HUES64 (cell line): ENCODE results near the gene FBXO44.

Experiments used
- H3K27ac ChIP-seq: 2 replicates; pipeline ENCODE4 v1.7.0; 2013; ENCODE audit warnings: low read depth, low read length, inconsistent platforms
- H3K27me3 ChIP-seq: 2 replicates; pipeline ENCODE4 v1.6.1; 2013; ENCODE audit warnings: mild to moderate bottlenecking, low read length; ENCODE audit not compliant: insufficient read depth
- H3K36me3 ChIP-seq: 2 replicates; pipeline ENCODE4 v1.6.1; 2013; ENCODE audit warnings: mild to moderate bottlenecking, low read length; ENCODE audit not compliant: insufficient read depth
- H3K4me1 ChIP-seq: 2 replicates; pipeline ENCODE4 v1.6.1; 2013; ENCODE audit warnings: mild to moderate bottlenecking, low read length, moderate library complexity; ENCODE audit not compliant: insufficient read depth
- H3K4me3 ChIP-seq: 2 replicates; pipeline ENCODE4 v1.5.1; 2013; ENCODE audit warnings: mild to moderate bottlenecking, low read length, moderate library complexity
- H3K9ac ChIP-seq: 2 replicates; pipeline ENCODE4 v1.6.1; 2013; ENCODE audit warnings: mild to moderate bottlenecking, low read depth, low read length
- H3K9me3 ChIP-seq: 2 replicates; pipeline ENCODE4 v1.6.1; 2013; ENCODE audit warnings: low read depth, low read length; ENCODE audit not compliant: insufficient read depth
- WGBS: fragments of 150-250, 120-280 bp; methylation state at CpG from one replicate; pipeline ENCODE4 v1.1.7; 2013; ENCODE audit warnings: missing lambda C conversion rate; 5-methylcytosine and 5-hydroxymethylcytosine counted together

The FBXO44 gene

DNA sequence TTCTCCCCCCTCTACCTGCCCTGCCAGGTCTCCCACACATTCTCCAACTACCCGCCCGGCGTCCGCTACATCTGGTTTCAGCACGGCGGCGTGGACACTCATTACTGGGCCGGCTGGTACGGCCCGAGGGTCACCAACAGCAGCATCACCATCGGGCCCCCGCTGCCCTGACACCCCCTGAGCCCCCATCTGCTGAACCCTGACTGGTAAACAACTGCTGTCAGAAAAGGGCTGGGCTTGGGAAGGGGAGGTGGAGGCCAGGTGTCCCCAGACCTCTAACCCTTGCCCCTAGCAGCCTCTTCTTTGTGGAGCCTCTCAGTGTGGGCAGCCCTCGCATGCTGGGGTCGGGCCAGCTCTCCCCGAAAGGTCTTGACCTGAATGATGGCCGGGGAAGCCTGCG, 6.4 kb downstream of the FBXO44 start:
- no peaks in the 10 kb centered on the region for H3K9me3 ChIP-seq
- H3K9ac ChIP-seq, result no peak overlapping the region
- H3K27me3 ChIP-seq, result 0 out of 2 replicates have a peak, but pooled peaks cover 2% of the 10 kb centered on the region
- WGBS, result 96% methylated on average over 17 of the region's 17 CpGs
- H3K4me1 ChIP-seq, result no peaks in the 10 kb centered on the region
- no peak overlapping the region for H3K27ac ChIP-seq
- H3K4me3 ChIP-seq, result no peak overlapping the region
- peaks cover 42% of the 10 kb centered on the region for H3K36me3 ChIP-seq

DNA sequence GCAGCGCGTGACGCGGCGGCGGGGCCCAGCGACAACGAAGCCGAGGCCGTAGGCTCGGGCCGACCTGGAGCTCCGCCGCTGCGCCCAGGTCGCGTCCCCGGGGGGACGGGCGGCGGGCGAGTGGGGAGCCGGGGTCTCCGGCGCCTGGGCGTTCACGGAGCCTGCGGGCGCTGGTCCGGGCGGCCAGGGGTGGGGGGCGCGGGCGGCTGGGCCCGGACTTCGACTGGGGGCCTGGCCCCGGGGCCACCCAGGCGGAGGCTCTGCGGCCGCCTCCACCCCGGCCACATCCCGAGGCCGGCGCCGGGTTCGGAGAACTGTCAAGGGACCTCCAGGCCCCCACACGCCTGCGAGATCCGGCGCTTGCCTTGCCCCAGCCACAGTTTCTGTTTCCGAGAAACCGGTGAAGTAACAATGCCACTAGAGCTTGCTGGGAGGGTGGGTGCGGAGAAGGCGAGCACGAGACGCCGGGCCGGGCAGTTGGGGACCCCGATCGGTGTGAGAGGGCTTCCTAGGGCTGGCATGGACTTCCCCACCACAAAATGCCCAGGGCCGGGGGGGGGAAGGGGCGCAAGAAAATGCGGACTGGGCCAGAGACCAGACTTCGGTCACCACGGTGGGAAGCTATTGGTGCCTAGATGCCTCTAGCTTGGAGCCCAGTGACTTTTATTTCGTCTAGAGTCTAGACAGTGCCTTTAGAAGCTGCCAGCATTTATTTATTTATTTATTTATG, 9.8 kb downstream of the FBXO44 start:
- 3% methylated on average over 66 of the region's 66 CpGs for WGBS
- Histone ChIP-seq H3K9me3 (no peaks in the 10 kb centered on the region), H3K27me3 (0 out of 2 replicates have a peak, but pooled peaks cover 2% of the 10 kb centered on the region), H3K9ac (peak overlapping the region; percentile 66), H3K36me3 (peaks cover 36% of the 10 kb centered on the region), H3K4me3 (peak overlapping the region; percentile 58), H3K4me1 (no peaks in the 10 kb centered on the region), H3K27ac (peak overlapping the region; percentile 58; the same call in 1 of the 2 replicates)

DNA sequence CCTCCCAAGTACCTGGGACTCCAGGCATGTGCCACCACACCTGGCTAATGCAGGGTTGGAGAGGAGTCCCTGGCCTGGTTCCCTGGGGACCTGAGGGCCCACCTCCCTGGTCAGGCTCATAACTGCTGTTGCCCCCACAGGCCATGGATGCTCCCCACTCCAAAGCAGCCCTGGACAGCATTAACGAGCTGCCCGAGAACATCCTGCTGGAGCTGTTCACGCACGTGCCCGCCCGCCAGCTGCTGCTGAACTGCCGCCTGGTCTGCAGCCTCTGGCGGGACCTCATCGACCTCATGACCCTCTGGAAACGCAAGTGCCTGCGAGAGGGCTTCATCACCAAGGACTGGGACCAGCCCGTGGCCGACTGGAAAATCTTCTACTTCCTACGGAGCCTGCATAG, 13.8 kb downstream of the FBXO44 start:
- Histone ChIP-seq H3K9me3 (no peaks in the 10 kb centered on the region), H3K4me3 (no peak overlapping the region), H3K36me3 (peaks cover 45% of the 10 kb centered on the region), H3K27me3 (no peaks in the 10 kb centered on the region), H3K9ac (no peak overlapping the region), H3K4me1 (no peaks in the 10 kb centered on the region), H3K27ac (no peak overlapping the region)
- 97% methylated on average over 14 of the region's 14 CpGs for WGBS

DNA sequence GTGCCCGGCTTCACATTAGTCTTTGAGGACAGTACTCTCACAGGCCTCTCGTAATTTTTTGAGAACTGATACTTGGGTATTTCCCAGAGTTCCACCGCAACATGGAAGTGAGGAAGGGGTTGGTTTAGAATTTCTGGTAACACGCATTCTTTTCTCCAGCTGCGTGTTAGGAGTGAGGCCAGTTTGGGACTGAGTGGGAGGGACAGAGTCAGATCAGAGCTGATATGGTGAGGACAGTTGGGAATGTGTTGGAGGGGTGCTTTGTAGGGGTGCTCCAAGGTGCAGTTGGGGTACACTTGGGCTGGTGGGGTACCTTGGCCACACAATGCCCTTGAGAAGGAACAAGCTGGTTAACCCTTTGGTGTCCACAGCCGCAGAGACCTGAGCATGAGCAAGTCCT, 16.1 kb downstream of the FBXO44 start:
- Histone ChIP-seq H3K9me3 (no peaks in the 10 kb centered on the region), H3K4me1 (no peaks in the 10 kb centered on the region), H3K36me3 (peaks cover 66% of the 10 kb centered on the region), H3K27me3 (no peaks in the 10 kb centered on the region), H3K9ac (no peak overlapping the region), H3K27ac (no peak overlapping the region), H3K4me3 (no peak overlapping the region)
- WGBS, result 89% methylated on average over 6 of the region's 6 CpGs

DNA sequence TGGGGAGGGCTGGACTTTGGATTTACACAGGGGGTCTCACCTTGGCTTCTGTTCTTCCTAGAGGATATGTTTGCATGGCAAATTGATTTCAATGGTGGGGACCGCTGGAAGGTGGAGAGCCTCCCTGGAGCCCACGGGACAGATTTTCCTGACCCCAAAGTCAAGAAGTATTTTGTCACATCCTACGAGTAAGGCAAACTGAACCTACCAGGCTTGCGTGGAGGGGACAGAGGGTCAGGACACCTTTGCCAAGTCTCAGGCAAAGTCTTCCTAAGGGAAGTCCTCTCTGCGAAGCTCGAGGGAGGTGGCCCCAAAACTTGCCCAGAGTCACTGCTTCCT, 16.5 kb downstream of the FBXO44 start:
- H3K9me3 ChIP-seq, result no peaks in the 10 kb centered on the region
- no peak overlapping the region for H3K9ac ChIP-seq
- H3K27ac ChIP-seq, result no peak overlapping the region
- no peaks in the 10 kb centered on the region for H3K27me3 ChIP-seq
- no peaks in the 10 kb centered on the region for H3K4me1 ChIP-seq
- H3K4me3 ChIP-seq, result no peak overlapping the region
- peaks cover 70% of the 10 kb centered on the region for H3K36me3 ChIP-seq
- WGBS, result 95% methylated on average over 6 of the region's 6 CpGs

DNA sequence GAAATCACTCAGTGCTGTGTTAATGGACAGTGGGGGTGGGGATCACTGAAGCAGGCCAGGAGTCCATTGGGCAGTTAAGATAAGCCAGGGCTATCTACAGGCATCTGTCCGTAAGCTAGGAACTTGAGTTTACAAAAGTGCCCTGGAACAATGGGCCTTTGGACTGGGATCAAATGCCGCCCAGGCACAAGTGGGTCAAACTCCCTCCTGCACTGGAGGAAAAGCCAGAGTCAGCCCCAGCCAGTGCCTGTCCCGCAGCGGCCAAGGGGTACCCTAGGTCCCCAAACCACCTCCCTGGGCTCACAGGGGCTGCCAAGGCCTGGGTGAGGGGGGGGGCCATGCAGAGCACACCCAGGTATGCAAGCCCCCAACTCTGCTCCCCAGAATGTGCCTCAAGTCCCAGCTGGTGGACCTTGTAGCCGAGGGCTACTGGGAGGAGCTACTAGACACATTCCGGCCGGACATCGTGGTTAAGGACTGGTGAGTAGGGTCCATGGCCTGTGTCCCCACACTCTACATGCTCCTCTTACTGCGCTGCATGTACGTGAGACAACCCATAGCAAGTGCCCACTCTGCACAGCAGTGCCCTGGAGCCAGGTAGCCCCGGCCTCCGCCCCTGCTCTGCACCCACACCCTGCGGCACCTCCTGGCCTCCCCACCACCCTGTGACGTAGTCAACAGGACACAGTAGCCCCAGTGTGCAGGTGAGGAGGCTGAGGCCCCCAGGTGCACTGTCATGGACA, 17.0 kb downstream of the FBXO44 start:
- no peaks in the 10 kb centered on the region for H3K4me1 ChIP-seq
- H3K27me3 ChIP-seq, result no peaks in the 10 kb centered on the region
- H3K36me3 ChIP-seq, result peaks cover 73% of the 10 kb centered on the region
- no peaks in the 10 kb centered on the region for H3K9me3 ChIP-seq
- WGBS, result 94% methylated on average over 14 of the region's 14 CpGs
- H3K27ac ChIP-seq, result no peak overlapping the region
- no peak overlapping the region for H3K4me3 ChIP-seq
- H3K9ac ChIP-seq, result no peak overlapping the region

DNA sequence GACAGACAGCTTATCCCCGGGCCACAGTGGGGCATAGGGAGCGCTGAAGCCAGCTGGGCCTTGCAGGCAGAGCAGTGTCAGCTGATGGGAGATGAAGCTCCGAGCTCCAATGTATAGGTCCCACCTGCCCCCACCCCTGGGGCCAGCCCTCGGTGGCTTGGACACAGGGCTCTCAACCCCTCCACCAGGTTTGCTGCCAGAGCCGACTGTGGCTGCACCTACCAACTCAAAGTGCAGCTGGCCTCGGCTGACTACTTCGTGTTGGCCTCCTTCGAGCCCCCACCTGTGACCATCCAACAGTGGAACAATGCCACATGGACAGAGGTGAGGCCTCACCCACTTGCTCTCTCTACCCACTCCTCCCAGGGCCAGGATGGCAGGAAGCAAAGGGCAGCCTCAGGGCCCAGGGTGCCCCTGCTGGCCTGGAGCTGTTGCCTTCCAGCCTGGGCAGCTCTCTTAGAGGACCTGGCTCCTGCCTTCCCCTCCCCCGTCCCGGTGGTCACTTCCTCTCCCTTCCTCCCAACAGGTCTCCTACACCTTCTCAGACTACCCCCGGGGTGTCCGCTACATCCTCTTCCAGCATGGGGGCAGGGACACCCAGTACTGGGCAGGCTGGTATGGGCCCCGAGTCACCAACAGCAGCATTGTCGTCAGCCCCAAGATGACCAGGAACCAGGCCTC, 18.6 kb downstream of the FBXO44 start:
- Histone ChIP-seq H3K4me3 (no peak overlapping the region), H3K4me1 (no peaks in the 10 kb centered on the region), H3K27ac (no peak overlapping the region), H3K36me3 (peaks cover 82% of the 10 kb centered on the region), H3K9me3 (no peaks in the 10 kb centered on the region), H3K9ac (no peak overlapping the region), H3K27me3 (no peaks in the 10 kb centered on the region)
- 95% methylated on average over 14 of the region's 14 CpGs for WGBS

DNA sequence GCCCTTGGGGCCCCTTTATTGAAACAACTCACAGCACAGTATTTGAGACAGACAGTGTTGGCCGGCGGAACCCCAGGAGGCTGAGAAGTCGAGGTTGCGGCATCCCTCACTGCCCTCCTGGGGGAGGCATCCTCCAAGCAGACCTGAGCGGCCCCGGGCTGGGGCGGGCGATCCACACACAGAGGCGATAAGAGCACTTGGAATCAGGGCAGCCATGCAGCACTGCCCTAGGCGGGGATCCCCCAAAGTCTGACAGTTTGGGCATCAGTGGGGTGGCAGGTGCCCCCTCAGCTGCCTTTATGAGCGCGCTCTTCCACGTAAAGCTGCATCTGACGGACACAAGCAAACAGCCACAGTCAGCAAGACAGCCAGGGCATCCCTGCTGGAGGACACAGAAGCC, 19.8 kb downstream of the FBXO44 start:
- 97% methylated on average over 14 of the region's 14 CpGs for WGBS
- Histone ChIP-seq H3K4me3 (no peak overlapping the region), H3K27me3 (no peaks in the 10 kb centered on the region), H3K9me3 (no peaks in the 10 kb centered on the region), H3K4me1 (no peaks in the 10 kb centered on the region), H3K27ac (no peak overlapping the region), H3K9ac (no peak overlapping the region), H3K36me3 (peaks cover 87% of the 10 kb centered on the region)

DNA sequence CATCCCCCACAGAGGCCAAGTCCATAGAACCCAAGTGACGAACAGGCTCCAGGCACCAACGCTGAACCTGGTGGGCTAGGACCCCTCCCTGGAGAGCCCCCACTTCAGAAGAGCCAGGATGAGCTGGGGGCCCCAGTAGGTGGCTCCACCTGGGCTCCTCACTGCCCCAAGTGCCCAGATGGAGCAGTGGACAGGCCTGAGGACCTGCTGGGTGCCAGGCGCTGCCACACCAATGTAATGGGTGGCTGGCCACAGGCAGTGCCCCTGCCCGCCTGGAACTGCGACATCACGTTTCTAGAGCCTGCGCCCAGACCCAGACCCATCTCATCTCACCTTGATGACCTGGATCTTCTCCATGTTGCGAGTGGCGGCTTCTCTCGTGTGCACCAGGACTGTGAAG, 20.6 kb downstream of the FBXO44 start:
- Histone ChIP-seq H3K9me3 (no peaks in the 10 kb centered on the region), H3K4me1 (no peaks in the 10 kb centered on the region), H3K36me3 (peaks cover 85% of the 10 kb centered on the region), H3K4me3 (no peak overlapping the region), H3K27ac (no peak overlapping the region), H3K27me3 (no peaks in the 10 kb centered on the region), H3K9ac (no peak overlapping the region)
- WGBS, result 97% methylated on average over 10 of the region's 10 CpGs

DNA sequence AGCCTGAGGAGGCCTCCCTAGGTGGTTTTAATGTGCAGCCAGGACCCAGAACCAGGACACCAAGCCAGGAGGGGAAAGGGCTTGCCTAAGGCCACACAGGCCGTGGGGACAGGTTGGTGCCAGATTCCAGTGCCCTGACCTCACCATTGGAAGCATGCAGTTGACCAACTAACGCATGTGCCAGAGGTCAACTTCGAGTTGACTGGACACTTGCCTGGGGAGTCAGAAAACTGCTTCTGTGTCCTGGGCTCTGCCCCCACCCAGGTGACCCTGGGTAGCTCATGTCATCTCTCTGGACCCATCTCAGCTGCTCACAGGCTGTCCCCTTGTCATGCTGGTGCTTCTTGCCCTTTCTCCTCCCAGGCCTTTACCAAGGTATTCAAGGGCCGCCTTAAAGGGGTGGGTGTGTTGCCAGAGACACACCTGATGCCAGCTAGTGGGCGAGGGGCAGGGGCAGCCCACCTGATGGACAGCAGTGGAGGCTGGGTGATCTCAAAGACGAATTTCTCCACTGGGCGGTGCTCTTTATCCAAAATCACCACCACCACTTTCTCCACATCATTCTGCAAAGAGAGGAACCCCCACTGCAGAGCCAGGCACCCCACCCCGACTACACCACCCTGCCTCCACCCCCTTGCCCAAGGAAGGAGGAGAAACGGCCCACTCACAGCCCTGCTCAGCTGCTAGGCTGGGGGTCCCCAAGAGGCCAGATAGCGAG, 21.9 kb downstream of the FBXO44 start:
- no peaks in the 10 kb centered on the region for H3K9me3 ChIP-seq
- no peak overlapping the region for H3K9ac ChIP-seq
- no peaks in the 10 kb centered on the region for H3K27me3 ChIP-seq
- H3K36me3 ChIP-seq, result peaks cover 73% of the 10 kb centered on the region
- H3K4me3 ChIP-seq, result no peak overlapping the region
- H3K27ac ChIP-seq, result no peak overlapping the region
- no peaks in the 10 kb centered on the region for H3K4me1 ChIP-seq
- 90% methylated on average over 10 of the region's 10 CpGs for WGBS

DNA sequence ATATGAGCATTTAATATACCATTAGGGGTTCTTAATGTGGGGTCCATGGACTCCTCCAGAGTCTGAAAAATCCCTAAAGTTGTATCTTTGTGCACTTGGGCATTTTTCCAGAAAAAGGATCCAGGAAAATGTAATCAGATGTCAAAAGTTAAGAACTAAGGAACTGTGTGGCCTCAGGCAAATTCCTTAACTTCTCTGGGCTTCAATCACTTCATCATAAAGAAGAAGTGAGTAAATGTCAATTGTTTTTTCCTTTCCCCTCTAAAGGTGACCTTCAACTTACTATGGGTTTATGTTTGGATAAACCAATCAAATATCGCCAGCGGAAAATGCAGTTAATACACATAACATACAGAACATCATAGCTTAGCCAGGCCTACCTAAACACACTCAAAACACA, 23.8 kb downstream of the FBXO44 start:
- Histone ChIP-seq H3K4me1 (peaks cover 15% of the 10 kb centered on the region), H3K9ac (no peak overlapping the region), H3K4me3 (no peak overlapping the region), H3K36me3 (peaks cover 55% of the 10 kb centered on the region), H3K27ac (no peak overlapping the region), H3K27me3 (no peaks in the 10 kb centered on the region), H3K9me3 (no peaks in the 10 kb centered on the region)
- 98% methylated on average over 2 of the region's 2 CpGs for WGBS
